GM19324 (cell line): ENCODE measurements around the gene TSEN54.

ENCODE experiments used
- ATAC-seq: cut with Tn5 transposase; IDR thresholded peaks from one replicate; pipeline ENCODE4 v1.9.1; 2021; ENCODE audit warnings: mild to moderate bottlenecking, moderate library complexity; ENCODE audit not compliant: unreplicated experiment, low FRiP score

The TSEN54 gene

DNA sequence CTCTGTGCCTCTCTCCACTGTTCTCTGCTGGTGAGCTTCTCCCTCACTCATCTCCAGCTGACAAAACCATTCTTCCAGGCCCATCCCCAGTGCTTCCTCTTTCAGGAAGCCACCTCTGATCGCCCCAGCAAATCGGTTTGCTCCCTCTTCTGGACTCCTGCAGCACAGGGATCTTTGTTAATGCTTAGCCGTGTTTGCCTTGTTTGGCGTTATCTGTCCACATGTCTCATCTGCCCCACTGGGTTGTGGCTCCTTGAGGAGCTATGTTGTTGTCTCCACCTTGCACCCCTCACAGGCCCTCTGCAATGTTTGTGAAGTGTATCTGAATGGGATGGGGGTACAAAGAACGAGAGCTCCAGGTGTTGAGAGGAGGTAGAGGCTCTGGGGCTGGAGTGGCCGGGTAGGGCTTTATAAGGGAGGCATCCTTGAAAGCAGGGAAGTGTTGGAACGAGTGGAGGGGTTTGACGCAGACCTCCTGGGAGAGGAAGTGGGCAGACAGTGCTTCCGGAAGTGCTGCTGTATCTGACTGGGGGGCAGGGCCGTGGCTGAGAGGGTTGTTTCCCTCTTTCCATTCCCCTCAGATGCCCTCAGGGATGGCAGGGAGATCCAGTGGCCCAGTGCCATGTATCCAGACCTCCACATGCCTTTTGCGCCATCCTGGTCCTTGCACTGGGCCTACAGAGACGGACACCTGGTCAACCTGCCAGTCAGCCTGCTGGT, 28.8 kb upstream of the TSEN54 start:
- ATAC-seq, result no peak

DNA sequence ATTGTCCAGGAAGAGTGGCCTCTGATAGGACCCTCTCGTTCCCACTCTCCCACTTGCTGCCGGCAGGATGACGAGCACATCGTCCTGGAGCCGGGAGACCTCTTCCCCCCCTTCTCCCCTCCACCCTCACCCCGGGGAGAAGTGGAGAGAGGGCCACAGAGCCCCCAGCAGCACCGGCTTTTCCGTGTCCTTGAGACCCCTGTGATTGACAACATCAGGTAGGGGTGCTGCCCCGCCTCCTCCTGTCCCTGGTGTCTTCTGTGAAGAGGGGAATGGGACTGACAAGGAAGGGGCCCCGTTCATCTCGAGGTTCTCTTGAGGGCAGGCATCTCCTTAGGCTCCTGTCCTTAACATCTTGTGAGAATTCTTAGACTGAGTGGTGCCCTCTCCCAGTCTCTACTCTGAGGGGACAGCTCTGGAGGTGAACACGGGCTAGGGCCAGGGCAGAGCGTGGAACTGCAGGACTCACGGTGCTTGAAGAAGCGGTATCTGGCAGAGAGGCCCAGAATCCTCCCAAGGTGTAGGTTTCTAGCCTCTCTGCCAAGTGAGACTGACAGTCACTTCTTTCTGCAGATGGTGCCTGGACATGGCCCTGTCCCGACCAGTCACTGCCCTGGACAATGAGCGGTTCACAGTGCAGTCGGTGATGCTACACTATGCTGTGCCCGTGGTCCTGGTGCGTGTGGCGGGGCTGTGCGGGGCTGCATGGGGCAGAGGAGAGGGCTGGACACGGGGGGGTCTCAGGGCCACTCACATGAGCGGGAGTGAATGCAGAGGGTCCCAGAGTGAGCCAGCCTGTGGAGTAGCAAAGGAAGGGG, 27.4 kb upstream of the TSEN54 start:
- ATAC-seq, result no peak

GRCh38 chr17:75489511-75489955, 26.8 kb upstream of the TSEN54 start:
- no peak for ATAC-seq

- no peak for ATAC-seq
These were observed 26.1 kb upstream of the TSEN54 start for GRCh38 chr17:75490173-75490743.

GRCh38 chr17:75490953-75491649, 25.2 kb upstream of the TSEN54 start:
- no peak for ATAC-seq

- no peak for ATAC-seq
These were observed 24.6 kb upstream of the TSEN54 start for GRCh38 chr17:75491680-75492079.

- ATAC-seq, result no peak
These were observed 23.7 kb upstream of the TSEN54 start for GRCh38 chr17:75492555-75493168.

GRCh38 chr17:75493476-75494129, 22.7 kb upstream of the TSEN54 start:
- no peak for ATAC-seq

- no peak for ATAC-seq
These were observed 21.9 kb upstream of the TSEN54 start for GRCh38 chr17:75494326-75494877.

DNA sequence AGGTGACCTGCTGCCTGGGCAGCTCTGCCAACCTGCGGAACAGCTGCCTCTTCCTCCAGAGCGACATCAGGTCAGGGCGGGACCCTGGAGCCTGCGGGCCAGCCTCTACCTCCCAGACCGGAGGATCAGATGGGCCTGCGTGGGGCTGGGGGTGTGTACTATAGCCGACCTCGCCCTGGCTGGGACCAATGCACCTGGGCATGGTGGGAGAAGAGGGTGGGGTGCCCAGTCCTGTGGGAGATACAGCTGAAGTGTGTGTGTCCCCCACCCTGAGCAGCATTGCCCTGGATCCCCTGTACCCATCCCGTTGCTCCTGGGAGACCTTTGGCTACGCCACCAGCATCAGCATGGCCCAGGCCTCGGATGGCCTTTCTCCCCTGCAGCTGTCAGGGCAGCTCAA, 20.3 kb upstream of the TSEN54 start:
- no peak for ATAC-seq

- no peak for ATAC-seq
These were observed 18.1 kb upstream of the TSEN54 start for GRCh38 chr17:75498039-75498725.

- ATAC-seq, result no peak
These were observed 17.6 kb upstream of the TSEN54 start for GRCh38 chr17:75498726-75499213.

DNA sequence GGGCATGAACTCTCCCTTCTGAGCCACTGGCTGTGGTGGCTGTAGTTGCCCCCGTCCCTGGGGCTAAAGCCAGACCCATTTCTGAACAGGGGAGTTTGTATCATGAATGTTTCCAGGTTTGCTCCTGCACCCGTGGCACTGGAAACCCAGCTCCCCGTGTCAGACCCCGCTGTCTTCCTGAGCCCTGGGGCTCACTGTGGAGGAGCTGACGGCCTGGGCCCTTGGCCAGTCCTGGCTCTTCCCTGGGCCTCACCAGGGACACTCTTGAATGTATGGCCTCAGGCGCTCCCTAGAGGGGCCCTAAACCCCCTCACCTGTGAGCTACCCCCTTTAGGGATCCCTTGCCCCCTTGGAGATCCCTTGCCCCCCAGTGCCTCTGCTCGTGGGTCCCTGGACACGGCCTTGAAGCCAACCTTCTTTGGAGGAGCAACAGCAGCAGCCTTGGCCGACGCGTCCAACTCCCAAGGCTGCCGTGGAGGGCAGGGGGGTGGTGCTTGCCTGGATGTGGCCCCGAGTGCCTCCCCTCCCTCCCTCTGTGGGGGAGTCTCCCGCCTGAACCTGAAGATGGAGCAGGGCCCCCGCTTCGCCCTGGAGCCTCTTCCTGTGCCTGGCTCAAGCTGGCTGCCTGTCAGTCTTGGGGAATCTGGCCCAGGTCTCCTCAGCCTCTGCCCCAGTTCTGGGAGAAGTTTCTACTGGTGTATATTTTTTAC, 16.9 kb upstream of the TSEN54 start:
- ATAC-seq, result no peak

GRCh38 chr17:75500419-75501216, 15.7 kb upstream of the TSEN54 start:
- no peak for ATAC-seq

DNA sequence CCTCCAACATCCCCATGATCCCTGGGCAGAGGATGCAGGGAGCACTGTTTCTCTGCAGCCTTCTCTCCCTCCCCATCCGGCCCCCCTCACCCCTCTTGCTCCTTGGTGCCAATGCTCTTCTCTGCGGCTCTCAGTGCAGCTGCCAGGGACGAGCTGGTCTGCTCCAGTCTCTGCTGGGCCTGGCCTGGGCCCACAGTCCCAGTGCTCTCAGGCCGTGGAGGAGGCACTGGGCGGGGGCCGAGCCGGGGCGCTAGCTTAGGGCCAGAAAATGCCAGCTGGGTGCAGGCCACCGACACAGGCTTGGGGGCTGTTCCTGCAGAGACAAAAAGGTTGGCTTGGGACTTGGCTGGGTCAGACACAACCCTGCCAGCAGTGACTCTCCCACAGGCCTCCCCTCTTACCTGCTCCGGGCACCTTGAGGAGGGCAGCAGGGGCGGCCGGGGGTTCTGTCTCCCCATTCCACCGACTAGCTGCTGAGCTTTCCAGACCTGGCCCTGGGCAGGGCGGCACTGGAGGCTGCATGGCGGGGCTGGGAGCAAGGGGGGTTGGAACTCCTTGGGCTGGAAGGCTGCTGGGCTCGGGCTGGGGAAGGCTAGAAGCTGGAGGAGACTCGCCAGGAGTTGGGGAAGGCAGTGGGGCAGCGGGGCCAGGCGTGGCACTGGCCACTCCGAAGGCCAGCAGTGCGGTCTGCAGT, 14.8 kb upstream of the TSEN54 start:
- no peak for ATAC-seq

DNA sequence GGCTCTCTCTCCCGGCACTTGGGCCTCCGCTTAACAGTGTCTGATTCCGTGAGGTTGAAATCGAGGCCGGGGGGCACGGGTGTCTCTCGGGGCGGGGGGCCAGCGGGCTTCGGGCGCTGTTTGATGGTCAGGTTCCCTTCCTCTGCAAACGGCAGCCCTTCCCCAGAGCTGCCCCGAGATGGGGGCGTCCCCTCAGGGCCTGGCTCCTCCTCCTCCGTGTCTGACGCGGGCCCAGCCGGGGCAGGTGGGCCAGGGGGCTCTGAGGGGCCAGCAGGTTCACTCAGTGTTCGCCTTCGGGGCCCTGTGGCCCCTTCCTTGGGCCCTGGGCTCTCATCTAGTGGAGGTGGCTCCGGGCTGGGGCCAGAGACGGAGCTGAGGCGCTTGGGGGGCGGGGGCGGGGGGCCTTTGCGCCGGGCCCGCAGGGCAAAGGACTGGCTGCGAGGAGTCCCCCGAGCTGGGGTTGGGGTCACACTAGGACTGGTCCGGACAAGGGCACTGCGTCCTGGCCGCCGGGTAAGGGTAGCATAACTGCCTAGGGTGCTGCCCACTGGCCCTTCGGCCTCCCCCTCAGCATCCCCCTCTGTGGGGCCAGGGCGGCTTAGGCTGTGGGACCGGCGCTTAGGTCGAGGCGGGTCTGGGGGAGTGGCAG, 14.1 kb upstream of the TSEN54 start:
- no peak for ATAC-seq
